8988T (cell line): ENCODE measurements around the gene CENPB.

Experiments used
- DNase-seq: peaks from one replicate; pipeline ENCODE4 v3.0.0; 2011

The CENPB gene

GRCh38 chr20:3744806-3745685 is 41.5 kb downstream of the CENPB start:
- peak; percentile 92 for DNase-seq

DNA sequence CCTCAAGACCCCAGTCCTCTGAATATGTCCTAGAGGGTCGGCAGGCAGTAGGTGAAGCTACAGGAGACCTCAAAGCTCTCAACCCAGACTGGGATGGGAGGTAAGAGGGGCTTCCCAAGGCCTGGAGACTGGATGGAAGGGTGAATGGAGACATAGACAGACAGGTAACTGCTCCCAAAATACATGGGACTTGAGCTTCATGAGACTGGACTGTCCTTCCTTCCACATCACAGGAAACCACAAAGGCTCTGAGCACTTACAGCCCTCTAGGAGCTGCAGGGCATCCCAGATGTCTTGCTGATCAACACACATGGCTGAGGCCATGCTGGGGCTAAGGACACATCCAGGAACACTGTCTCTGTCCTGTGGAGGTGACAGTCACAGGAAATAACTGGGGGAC is 42.5 kb downstream of the CENPB start:
- DNase-seq, result no peak

GRCh38 chr20:3743251-3743650 is 43.3 kb downstream of the CENPB start:
- DNase-seq, result no peak

- DNase-seq, result no peak
These were observed 44.6 kb downstream of the CENPB start for GRCh38 chr20:3741836-3742458.

DNA sequence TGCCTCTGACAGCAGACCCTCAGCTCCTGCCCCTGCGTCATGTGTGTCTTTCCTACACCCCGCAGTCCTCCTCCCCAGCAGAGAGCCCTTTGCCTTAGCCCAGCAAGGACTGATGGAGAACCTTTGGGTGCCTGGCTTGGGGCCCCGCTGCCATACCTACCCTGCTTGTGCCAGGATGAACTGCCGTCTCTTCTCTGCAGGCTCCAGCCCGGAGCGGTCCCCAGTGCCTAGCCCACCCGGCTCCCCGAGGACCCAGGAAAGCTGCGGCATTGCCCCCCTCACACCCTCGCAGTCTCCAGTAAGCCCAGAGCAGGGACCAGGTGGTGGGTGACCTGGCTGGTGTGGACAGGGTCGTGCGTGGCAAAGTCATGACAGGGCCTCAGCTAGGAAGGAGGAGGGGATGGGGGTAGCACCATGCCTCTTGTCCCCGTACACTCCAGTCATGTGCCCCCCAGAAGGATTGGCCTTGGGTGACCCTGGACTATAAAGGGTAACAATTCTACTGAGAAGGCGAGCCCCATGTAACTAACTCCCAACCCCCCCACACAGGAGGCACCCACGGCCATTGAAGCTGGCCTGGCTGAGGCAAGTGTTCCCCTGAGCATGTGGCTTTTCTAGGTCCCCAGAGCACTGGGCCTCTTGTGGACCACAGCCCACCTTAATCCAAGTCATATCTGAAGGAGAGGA is 45.8 kb downstream of the CENPB start:
- DNase-seq, result peak; percentile 7

DNA sequence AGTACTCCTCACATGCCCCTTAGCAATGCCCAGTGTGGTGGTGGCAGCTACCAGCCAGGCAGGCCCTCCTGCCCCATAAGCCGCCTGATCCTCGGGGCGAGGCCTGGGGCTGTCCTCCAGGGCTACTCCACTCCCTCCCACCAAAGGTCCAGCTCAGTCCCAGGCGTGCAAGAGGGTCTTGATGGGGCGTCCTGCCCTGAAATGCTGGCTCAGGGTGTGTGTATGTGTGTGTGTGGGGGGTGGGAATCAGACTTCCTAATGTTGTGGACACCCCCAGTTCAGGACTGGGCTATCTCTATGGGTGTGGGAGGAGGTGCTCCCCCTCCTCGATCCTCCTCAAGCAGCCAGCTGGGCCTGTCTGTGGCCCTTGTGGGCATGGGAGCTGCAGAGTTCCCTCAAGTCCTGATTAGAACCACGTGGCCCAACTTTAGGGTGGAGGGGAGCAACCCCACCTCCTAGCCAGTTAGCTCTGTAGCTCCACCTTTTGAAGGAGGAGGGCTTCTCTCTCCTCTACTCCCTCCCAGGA is 46.6 kb downstream of the CENPB start:
- peak; percentile 7 for DNase-seq

DNA sequence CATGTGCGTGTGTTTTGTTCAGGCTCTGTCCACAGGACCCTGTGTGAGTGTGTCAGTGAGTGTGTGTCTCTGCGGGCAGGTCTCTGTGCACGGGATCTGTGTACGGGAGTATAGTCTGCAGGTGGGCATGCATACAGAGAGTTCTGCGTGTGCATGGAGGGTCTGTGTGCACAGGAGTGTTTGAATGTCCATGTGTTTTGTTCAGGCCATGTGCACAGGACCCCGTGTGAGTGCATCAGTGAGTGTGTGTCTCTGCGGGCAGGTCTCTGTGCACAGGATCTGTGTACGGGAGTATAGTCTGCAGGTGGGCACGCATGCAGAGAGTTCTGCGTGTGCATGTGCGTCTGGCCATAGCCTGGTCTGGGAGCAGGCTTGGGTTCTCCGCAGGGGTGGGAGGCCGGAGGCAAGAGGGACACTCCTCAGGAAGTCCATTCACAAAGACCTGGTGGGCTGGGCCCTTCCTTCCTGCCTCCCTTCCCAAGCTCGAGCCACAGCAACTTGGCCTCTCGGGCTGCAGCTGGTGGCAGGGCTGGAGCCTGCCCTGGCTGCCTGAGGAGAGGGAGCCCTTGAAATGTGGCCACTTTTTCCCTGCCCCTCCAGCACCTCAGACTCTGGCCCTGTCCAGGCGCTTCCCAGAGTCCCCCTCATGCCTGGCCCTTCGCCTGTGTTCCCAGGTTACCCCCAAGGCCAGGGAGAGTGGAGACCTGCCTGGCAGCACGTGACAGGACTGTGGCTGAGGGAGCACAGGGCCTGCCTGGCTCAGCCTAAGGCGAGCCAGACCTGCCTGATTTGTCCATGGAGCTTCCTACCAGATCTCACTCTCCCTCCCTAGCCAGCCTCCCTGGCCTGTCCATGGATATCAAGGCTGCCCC is 47.2 kb downstream of the CENPB start:
- peak; percentile 11 for DNase-seq

GRCh38 chr20:3738111-3739053 is 48.2 kb downstream of the CENPB start:
- DNase-seq, result peak; percentile 4

DNA sequence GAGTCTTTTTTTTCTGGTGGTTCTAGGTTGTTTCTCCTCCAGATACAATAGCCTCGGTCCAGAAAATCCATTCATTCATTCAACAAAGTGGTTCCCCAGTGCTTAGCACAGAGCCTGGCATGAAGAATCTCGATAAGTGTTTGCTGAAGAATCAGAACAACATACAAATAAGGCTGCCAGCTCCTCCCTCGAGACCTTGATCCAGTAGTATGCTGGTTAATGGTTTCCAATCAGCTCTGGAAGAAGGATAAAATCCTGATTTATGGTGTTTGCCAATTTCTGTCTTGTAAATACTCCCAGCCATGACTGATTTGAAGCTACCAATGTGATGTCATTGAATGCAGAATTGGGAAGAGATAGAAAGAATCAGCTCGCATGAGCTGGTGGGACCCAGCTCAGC is 50.8 kb downstream of the CENPB start:
- DNase-seq, result no peak

GRCh38 chr20:3734111-3734843 is 52.3 kb downstream of the CENPB start:
- peak; percentile 18 for DNase-seq
